NCI-H2107 treated with DMSO at 0.1 percent for 48 hours (cell line): ENCODE data around the gene SMIM41.

Experiments used
- DNase-seq: peaks from one replicate; lab custom pipeline; 2025; ENCODE audit not compliant: unreplicated experiment; lab: John Stamatoyannopoulos, UW

Gene SMIM41

GRCh38 chr12:52063082-52063924, 16.2 kb upstream of the SMIM41 start:
- no peak for DNase-seq

DNA sequence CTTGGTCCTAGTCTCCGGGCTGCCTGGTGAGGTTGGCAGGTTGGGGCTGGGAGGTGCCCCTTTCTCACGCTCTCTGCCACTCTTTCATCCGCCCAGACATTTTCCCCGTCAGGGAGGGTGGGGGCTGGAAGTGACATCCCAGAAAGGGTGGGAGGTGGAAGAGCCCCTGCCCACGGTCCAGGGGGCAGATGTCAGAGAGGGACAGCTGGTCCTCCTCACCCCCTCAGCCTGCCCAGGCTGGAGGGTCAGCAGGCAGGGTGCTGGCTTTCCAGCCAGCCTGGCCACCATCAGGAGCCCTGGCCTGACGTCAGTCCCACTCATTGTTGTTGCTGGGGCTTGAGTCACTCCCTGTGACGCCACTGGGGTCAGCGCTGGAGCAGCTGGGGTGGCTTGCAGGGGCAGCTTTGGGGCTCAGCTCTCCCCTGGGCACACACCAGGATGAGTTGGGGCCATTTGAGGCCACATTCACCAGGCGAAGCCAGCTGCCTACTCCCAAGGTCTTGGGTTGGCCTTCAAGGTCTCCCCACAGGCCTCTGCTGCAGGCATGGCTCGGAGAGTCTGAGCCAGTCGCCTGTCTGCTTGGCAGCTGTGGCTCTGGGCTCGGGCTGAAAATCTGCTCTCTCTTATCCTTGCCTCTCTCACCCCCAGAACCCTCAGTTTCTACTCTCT, 15.4 kb upstream of the SMIM41 start:
- DNase-seq, result no peak

DNA sequence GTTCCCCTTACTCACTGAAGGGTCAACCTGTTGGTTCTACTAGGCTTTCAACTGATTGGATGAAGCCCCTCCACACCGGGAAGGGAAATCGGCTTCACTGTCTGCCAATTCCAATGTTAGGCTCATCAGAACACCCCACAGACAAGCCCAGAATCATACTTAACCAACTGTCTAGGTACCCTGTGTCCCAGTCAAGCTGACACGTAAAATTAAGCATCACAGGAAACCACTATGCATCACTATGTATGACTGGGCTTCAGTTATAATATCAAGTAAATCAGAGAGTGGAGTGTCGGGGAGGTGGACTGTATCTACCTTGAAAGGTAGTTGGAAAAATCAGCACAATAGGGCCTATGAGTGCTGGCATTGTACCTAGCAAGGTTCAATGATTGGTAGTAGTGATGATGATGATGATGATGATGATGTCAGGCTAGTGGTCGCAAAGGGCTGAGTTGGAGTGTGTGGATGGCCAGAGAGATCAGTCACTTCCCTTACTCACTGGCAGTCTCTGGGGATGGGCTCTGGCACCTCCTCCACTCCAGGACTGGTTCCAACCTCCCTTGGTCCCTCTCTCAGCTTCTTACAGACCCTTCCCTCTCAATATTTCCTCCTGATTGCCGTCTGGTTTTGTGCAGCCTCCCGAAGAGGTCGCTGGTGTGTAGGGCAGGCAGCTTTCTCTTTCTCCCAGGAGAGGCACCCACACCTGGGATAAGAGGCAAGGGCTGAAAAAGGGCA, 13.0 kb upstream of the SMIM41 start:
- no peak for DNase-seq

GRCh38 chr12:52067081-52067374, 12.5 kb upstream of the SMIM41 start:
- no peak for DNase-seq

GRCh38 chr12:52069327-52070184, 9.9 kb upstream of the SMIM41 start, which contains the start of gene ATG101:
Gene ATG101 (plus strand): TSS chr12:52069978. CDS start chr12:52073651, 3,673 bp downstream.
- DNase-seq, result peak; percentile 90

- DNase-seq, result no peak
These were observed 9.1 kb upstream of the SMIM41 start for GRCh38 chr12:52070185-52070925.

- DNase-seq, result peak; percentile 96
These were observed 5.7 kb upstream of the SMIM41 start for GRCh38 chr12:52073531-52074381.

DNA sequence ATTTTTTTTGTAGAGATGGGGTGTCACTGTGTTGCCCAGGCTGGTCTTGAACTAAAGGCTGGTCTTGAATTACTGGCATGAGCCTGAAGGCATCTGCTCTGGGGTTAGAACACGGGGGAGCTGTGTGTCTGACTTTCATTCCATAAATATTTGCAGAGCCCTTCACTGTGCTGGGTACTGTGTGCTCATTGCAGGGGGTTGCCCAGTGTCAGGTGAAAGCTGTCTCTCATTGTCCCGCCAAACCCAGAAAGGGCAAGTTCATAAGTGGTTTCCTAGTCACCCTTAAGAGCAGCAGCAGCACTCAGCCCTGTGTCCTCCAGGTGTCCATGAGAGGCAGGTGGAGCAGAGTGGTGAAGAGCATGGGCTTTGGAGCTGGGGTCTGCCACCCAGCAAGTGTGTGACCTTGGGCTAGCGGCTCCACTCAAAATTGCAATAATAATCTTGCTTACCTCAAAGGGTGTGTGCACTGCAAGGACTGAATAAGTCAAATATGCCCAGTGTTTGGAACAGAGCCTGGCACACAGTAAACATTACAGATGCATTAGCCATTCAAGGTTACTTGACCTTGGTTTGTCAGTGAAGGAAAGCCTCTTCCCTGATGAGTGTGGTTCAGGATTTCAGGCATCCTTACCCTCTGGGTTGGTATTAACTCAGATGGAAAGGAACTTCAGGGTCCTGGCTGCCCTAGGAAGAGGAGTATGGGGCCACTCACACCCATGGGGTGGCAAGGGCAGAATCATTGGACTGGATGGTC, 4.4 kb upstream of the SMIM41 start:
- DNase-seq, result peak; percentile 65

GRCh38 chr12:52076811-52077210, 2.7 kb upstream of the SMIM41 start:
- DNase-seq, result no peak

GRCh38 chr12:52078276-52078675, 1.2 kb upstream of the SMIM41 start:
- no peak for DNase-seq

DNA sequence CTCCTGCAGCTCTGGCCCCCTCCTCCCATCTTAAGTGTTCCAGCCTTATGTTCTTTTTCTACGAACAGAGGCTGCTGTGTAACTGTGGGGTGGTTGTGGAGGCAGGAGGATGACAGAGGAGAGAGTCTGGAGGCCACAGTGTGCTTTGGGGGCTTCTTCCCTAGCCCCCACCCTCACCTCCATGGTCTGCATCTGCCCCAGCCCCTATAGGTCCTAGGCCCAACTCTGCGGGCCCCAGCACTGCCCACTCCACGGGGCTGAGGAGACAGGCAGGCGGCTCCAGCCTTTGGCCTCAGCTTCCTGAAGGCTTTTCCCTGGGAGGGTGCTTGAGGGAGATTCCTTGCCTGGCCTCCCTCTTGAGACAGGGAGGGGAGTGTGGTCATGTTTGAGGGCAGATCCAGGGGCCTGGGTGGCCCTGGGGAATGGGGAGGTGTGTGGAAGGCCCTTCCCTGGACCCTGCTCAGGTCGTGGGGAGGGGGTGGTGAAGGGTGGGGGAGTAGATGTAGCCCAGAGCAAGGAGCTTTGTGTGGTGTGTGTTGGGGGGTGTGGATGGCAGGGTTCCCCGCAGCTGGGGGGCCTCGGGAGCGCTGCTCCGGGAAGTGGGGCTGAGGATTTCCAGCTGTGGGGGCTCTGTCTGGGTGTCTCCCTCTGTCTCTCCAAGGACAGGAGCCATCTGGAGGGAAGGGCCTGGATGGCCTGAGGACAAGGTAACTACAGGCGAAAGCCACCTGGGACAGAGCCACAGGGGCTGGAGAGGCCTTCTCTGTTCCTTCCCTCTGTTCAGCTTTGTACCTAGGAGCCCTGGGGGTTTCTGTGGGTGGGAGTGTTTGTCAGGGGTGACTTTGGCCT, 1.1 kb downstream of the SMIM41 start:
- DNase-seq, result no peak

DNA sequence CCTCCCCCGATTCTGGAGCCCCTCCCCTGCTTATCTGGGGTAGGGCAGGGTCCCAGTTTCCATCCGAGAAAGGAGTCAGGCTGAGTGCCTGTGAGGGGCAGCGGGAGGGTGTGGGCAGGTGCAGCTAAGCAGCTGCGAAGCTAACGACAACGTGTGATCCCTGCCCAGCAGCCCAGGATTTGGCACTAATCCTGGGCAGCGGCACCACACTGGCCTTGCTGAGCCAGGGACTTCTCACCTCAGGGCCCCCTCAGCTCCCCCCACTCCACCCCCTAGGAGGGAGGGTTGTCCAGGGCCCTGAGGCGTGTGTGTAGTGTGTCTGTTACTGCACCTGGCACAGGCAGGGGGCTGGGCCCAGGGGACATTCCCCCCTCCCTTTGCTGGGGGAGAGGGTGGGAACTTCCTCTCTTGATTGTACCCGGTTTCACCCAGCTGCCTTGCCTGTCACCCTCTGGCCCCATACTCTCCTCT, 1.8 kb downstream of the SMIM41 start:
- peak; percentile 77 for DNase-seq

- no peak for DNase-seq
These were observed 2.6 kb downstream of the SMIM41 start for GRCh38 chr12:52082026-52082668.

- peak; percentile 47 for DNase-seq
These were observed 3.1 kb downstream of the SMIM41 start for GRCh38 chr12:52082669-52082987.

DNA sequence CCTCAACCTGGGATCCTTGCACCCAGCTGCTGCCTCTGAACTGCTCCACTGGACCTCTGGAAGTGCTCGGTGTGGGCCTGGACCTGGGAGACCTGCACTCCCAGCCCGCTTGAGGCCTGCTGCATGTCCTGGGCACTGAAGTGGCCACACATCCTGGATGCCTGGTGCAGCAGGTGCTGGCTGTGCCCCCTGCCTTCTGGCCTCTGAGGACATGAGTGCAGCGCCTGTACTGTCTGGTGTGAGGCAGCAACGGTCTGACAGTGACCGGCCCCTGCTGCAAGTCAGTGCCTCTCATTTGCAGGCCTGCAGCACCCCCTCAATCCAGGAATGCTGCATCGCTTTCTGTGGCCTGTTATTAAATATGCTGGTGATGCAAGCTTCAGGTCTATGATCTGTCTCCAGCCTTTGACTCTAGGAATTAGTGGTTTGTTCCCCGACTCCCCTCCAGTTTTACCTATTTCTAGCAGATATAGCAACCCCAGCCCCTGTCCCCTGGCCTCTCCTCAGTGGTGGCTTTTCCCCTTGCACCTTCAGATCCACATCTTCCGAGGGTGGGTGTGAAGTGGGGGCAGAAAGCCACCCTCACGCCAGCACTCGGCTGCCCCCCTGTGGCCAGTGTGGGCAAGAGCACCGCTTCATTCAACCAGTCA, 3.6 kb downstream of the SMIM41 start:
- DNase-seq, result peak; percentile 89

GRCh38 chr12:52083638-52083996, 4.1 kb downstream of the SMIM41 start:
- DNase-seq, result no peak
